Fibroblast of villous mesenchyme (primary cell): Measurements from ENCODE around the gene CFAP20DC. TPM values are rescaled to one million over a fixed set of nuclear protein-coding genes. Genes with fewer than 3 reads are reported as not detected.
"Not testable (repeated sequence)": the region's sequence is repeated elsewhere in the genome, so short reads cannot be mapped to it uniquely, and the experiment has no call there.

Source experiments
- DNase-seq: peaks from one replicate; pipeline ENCODE4 v3.0.0-alpha.2; 2010; ENCODE audit warnings: low read depth
- H3K4me3 ChIP-seq: 2 replicates; pipeline ENCODE4 v1.5.1; 2011; ENCODE audit warnings: low read depth, mild to moderate bottlenecking, low read length
- CTCF ChIP-seq: IDR thresholded peaks from 2 replicates; pipeline ENCODE4 v1.5.1; 2012; ENCODE audit warnings: low read depth, mild to moderate bottlenecking, low read length; ENCODE audit not compliant: insufficient read depth
- total RNA-seq: library from RNA; depleted of rRNA; stranded (reverse); fragments of >200 nt; gene quantifications from 2 replicates; pipeline ENCODE4 v1.2.3, GENCODE V29; 2012

Gene CFAP20DC
- total RNA-seq, 1 donor: 1.7 TPM

DNA sequence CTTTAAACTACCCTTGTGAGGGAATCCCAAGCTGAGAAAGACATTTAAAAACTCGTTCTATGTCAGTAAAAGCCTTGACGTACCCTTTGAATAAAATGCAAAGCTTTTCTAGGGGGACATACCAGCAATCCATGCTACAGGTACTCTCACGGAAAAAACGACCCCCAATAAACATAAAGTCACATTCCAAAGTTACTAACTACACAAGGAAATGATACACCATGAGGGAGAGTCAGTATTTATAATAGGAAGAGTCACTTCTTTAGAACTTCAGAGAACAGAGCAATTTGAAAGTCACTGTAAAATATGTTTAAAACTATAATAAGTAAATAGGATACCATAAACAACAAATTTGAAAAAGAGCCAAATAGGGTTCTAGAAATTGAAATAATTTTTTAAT, 63.2 kb downstream of the CFAP20DC start:
- H3K4me3 ChIP-seq: no peak overlapping the region
- no peak for DNase-seq
- TF ChIP-seq CTCF: no peak

- no peak for DNase-seq
- no peak overlapping the region for H3K4me3 ChIP-seq
- no peak for TF ChIP-seq CTCF
Measured at GRCh38 chr3:58979840-58980239, 70.0 kb downstream of the CFAP20DC start.

DNA sequence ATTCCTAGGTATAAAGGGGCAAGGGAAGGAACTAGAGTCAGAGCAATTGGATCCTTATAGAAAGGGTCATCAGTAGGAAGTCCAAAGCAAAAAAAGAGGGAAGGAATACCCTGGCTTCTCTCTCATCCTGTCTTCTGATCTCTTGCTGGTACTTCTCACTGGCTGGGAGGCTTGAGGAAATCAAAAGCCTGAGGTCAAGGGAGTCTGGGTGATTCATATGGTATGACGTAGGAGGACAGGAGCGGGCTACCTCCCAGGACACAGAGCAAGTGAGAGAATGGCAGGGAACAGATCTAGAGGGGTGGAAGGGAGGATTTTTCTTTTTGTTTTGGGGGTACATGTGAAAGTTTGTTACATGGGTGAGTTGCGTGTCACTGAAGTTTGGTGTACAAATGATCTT, 76.0 kb downstream of the CFAP20DC start:
- no peak for TF ChIP-seq CTCF
- DNase-seq: peak; percentile 56
- no peak overlapping the region for H3K4me3 ChIP-seq

DNA sequence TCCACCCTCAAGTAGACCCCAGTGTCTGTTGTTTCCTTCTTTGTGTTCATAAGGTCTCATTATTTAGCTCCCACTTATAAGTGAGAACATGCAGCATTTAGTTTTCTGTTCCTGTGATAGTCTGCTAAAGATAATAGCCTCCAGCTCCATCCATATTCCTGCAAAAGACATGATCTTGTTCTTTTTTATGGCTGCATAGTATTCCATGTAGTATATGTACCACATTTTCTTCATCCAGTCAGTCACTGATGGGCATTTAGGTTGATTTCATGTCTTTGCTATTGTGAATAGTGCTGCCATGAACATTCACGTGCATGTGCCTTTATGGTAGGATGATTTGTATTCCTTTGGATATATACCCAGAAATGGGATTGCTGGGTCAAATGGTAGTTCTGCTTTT, 82.0 kb downstream of the CFAP20DC start:
- not testable (repeated sequence) for DNase-seq, H3K4me3 ChIP-seq

GRCh38 chr3:58965865-58966264, 84.0 kb downstream of the CFAP20DC start:
- DNase-seq: peak; percentile 60
- no peak for TF ChIP-seq CTCF
- no peak overlapping the region for H3K4me3 ChIP-seq

- no peak for TF ChIP-seq CTCF
- H3K4me3 ChIP-seq: no peak overlapping the region
- DNase-seq: no peak
Measured at GRCh38 chr3:58963928-58964503, 85.8 kb downstream of the CFAP20DC start.

DNA sequence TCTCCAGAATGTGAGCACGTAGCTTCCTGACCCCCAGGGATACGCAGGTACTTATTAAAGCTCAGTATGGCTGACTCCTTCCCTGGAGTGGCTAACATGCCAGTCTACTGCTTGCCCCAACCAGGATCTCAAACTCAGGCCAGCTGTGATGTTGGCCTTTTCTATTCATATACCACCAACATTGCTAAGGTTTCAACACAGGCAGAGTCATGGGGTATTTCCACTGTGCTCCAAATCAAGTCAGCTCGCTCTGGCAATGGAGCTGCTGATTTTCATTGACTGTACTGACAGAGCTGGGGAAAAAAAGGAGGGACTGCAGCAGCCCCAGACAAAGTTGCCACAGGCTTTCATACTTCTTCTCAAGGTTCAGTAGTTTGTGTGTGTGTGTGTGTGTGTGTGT, 87.0 kb downstream of the CFAP20DC start:
- H3K4me3 ChIP-seq: no peak overlapping the region
- DNase-seq: peak; percentile 6
- TF ChIP-seq CTCF: no peak
